Vagina (tissue), 2 donors: Measurements from ENCODE around the gene THRAP3.

Experiments
- POLR2AphosphoS5 ChIP-seq, 2 donors: sonication (generic); formaldehyde crosslinking; IDR thresholded peaks; one replicate each; pipeline ENCODE4 v1.9.0; 2017; ENCODE audit warnings: antibody characterized with exemption in 2 of 2, mild to moderate bottlenecking in 2 of 2, low read depth in 1 of 2; ENCODE audit not compliant: insufficient read depth in 1 of 2
- TF ChIP-seq, protein P1 (sequence below), 3 experiments: fragments of 450-650 bp in 2 of 3; fragments of 200-600 bp in 1 of 3; sonication (generic) in 1 of 3; IDR thresholded peaks; one replicate each; pipeline ENCODE4 v1.5.1; 2017 to 2019; ENCODE audit warnings: antibody characterized with exemption in 3 of 3, mild to moderate bottlenecking in 2 of 3, moderate library complexity in 2 of 3

DNA sequence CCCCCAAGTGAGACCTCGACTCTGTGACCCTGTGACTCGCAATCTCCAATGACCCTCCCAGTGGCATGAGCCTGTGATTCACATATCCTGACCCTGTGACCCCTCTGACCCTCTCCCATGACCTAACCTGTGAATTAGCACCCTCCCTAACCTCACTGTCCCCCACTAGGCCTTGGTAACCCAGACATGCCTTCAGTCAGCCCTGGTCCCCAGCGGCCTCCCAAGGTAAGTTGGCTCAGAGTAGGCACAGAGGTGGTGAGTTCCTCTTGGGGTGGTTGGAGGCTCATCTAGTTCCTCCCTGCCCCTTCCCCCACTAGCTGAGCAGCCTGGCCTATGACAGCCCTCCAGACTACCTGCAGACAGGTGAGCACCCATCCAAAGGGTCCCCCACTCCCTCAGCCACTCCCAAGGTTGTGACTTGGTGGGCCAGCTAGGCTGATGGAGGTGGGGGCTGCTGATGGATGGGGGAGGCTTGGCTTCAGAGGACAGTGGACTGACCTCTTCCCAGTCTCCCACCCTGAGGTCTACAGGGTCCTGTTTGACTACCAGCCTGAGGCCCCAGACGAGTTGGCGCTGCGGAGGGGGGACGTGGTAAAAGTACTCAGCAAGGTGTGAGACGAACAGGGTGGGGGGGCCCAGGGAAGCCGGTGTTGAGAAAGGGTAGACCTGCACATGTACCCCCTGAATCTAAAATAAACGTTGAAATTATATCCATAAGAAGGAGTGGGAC is 83.5 kb downstream of the THRAP3 start:
- TF ChIP-seq, protein P1, sequence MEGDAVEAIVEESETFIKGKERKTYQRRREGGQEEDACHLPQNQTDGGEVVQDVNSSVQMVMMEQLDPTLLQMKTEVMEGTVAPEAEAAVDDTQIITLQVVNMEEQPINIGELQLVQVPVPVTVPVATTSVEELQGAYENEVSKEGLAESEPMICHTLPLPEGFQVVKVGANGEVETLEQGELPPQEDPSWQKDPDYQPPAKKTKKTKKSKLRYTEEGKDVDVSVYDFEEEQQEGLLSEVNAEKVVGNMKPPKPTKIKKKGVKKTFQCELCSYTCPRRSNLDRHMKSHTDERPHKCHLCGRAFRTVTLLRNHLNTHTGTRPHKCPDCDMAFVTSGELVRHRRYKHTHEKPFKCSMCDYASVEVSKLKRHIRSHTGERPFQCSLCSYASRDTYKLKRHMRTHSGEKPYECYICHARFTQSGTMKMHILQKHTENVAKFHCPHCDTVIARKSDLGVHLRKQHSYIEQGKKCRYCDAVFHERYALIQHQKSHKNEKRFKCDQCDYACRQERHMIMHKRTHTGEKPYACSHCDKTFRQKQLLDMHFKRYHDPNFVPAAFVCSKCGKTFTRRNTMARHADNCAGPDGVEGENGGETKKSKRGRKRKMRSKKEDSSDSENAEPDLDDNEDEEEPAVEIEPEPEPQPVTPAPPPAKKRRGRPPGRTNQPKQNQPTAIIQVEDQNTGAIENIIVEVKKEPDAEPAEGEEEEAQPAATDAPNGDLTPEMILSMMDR (IDR thresholded peaks at IDR 0.05), result no peak
- TF ChIP-seq POLR2AphosphoS5 (IDR thresholded peaks at IDR 0.05; ENCODE audit: insufficient read depth in 1 of 2, low read depth in 1 of 2), result no peak
